ENCODE data around the gene ANKRD44. TPM values are rescaled to one million over a fixed set of nuclear protein-coding genes. Genes with fewer than 3 reads are reported as not detected.

Gene ANKRD44
- total RNA-seq, 1 donor from 2014 or later = 21.4 TPM

GRCh38 chr2:197170208-197170607, 140.4 kb downstream of the ANKRD44 start:
- Mint-ChIP-seq H3K36me3 (ENCODE audit: low read depth) (no peaks in the 10 kb centered on the region), H3K4me3 (ENCODE audit: unreplicated experiment) (no peak overlapping the region), H3K27me3 (ENCODE audit: low read depth) (no peaks in the 10 kb centered on the region), H3K27ac (ENCODE audit: unreplicated experiment) (no peak overlapping the region), H3K9me3 (ENCODE audit: low read depth) (no peaks in the 10 kb centered on the region), H3K4me1 (ENCODE audit: low read depth) (peaks cover 23% of the 10 kb centered on the region)
- no peak for DNase-seq (ENCODE audit: low spot score)
- no peak for TF ChIP-seq CTCF (IDR thresholded peaks at IDR 0.05)

- H3K36me3 Mint-ChIP-seq (ENCODE audit: low read depth) = no peaks in the 10 kb centered on the region
- H3K27me3 Mint-ChIP-seq (ENCODE audit: low read depth) = no peaks in the 10 kb centered on the region
- peaks cover 20% of the 10 kb centered on the region for H3K4me1 Mint-ChIP-seq (ENCODE audit: low read depth)
- no peak overlapping the region for H3K27ac Mint-ChIP-seq (ENCODE audit: unreplicated experiment)
- peak; percentile 73 for TF ChIP-seq CTCF (IDR thresholded peaks at IDR 0.05)
- no peaks in the 10 kb centered on the region for H3K9me3 Mint-ChIP-seq (ENCODE audit: low read depth)
- DNase-seq (ENCODE audit: low spot score) = no peak
- H3K4me3 Mint-ChIP-seq (ENCODE audit: unreplicated experiment) = no peak overlapping the region
Measured at GRCh38 chr2:197168705-197169104, 141.9 kb downstream of the ANKRD44 start.

- Mint-ChIP-seq H3K9me3 (ENCODE audit: low read depth) (no peaks in the 10 kb centered on the region), H3K4me3 (ENCODE audit: unreplicated experiment) (no peak overlapping the region), H3K27me3 (ENCODE audit: low read depth) (no peaks in the 10 kb centered on the region), H3K27ac (ENCODE audit: unreplicated experiment) (no peak overlapping the region), H3K36me3 (ENCODE audit: low read depth) (no peaks in the 10 kb centered on the region), H3K4me1 (ENCODE audit: low read depth) (peaks cover 20% of the 10 kb centered on the region)
- no peak for TF ChIP-seq CTCF (IDR thresholded peaks at IDR 0.05)
- DNase-seq (ENCODE audit: low spot score) = no peak
Measured at GRCh38 chr2:197167608-197168314, 142.8 kb downstream of the ANKRD44 start.

GRCh38 chr2:197165020-197165419, 145.6 kb downstream of the ANKRD44 start:
- no peak for DNase-seq (ENCODE audit: low spot score)
- Mint-ChIP-seq H3K27me3 (ENCODE audit: low read depth) (no peaks in the 10 kb centered on the region), H3K36me3 (ENCODE audit: low read depth) (no peaks in the 10 kb centered on the region), H3K4me1 (ENCODE audit: low read depth) (peaks cover 32% of the 10 kb centered on the region), H3K9me3 (ENCODE audit: low read depth) (no peaks in the 10 kb centered on the region), H3K4me3 (ENCODE audit: unreplicated experiment) (no peak overlapping the region), H3K27ac (ENCODE audit: unreplicated experiment) (no peak overlapping the region)
- TF ChIP-seq CTCF (IDR thresholded peaks at IDR 0.05) = no peak

GRCh38 chr2:197164141-197164754, 146.3 kb downstream of the ANKRD44 start:
- peaks cover 40% of the 10 kb centered on the region for H3K4me1 Mint-ChIP-seq (ENCODE audit: low read depth)
- peak overlapping the region; percentile 46 for H3K4me3 Mint-ChIP-seq (ENCODE audit: unreplicated experiment)
- no peaks in the 10 kb centered on the region for H3K27me3 Mint-ChIP-seq (ENCODE audit: low read depth)
- H3K9me3 Mint-ChIP-seq (ENCODE audit: low read depth) = no peaks in the 10 kb centered on the region
- H3K27ac Mint-ChIP-seq (ENCODE audit: unreplicated experiment) = peak overlapping the region; percentile 8
- no peaks in the 10 kb centered on the region for H3K36me3 Mint-ChIP-seq (ENCODE audit: low read depth)
- TF ChIP-seq CTCF (IDR thresholded peaks at IDR 0.05) = no peak
- DNase-seq (ENCODE audit: low spot score) = no peak

Data from chondrocyte (in vitro differentiated cells).